SU-DHL-6 (cell line): Measurements from ENCODE around the gene ARPC5.

Source experiments
- H2AFZ ChIP-seq: fragments of 200-600 bp; sonication (generic); 2 replicates; pipeline ENCODE4 v1.6.1; 2014; ENCODE audit warnings: low read depth, mild to moderate bottlenecking, moderate library complexity, mixed read lengths, antibody characterized with exemption, low read length; ENCODE audit not compliant: severe bottlenecking
- H3F3A ChIP-seq: fragments of 200-600 bp; shearing (Covaris generic); 2 replicates; pipeline ENCODE4 v1.6.0; 2016; ENCODE audit warnings: antibody characterized with exemption, mild to moderate bottlenecking; ENCODE audit not compliant: insufficient read depth
- H3K27ac ChIP-seq: fragments of 200-600 bp; sonication (generic); 2 replicates; pipeline ENCODE4 v1.5.1; 2016; ENCODE audit warnings: low read depth, mild to moderate bottlenecking, low read length, moderate library complexity, mixed read lengths
- H3K27me3 ChIP-seq: fragments of 200-600 bp; sonication (generic), shearing (Covaris generic); 2 replicates; pipeline ENCODE4 v1.6.0; 2014; ENCODE audit warnings: mild to moderate bottlenecking, low read length
- H3K36me3 ChIP-seq: fragments of 200-600 bp; sonication (generic); 2 replicates; pipeline ENCODE4 v1.6.1; 2014; ENCODE audit warnings: mild to moderate bottlenecking, low read length, mixed read lengths
- H3K4me2 ChIP-seq: fragments of 300-600, 200-600 bp; shearing (Covaris generic), sonication (generic); 2 replicates; pipeline ENCODE4 v1.6.0; 2014; ENCODE audit warnings: low read length, low read depth, mild to moderate bottlenecking; ENCODE audit not compliant: poor library complexity, severe bottlenecking
- H3K4me3 ChIP-seq: fragments of 200-600 bp; sonication (generic); 2 replicates; pipeline ENCODE4 v1.5.1; 2014; ENCODE audit warnings: antibody characterized with exemption, low read length, mild to moderate bottlenecking, mixed read lengths; ENCODE audit not compliant: insufficient read depth, poor library complexity, severe bottlenecking
- H3K79me2 ChIP-seq: fragments of 200-600 bp; sonication (generic); 2 replicates; pipeline ENCODE4 v1.6.1; 2014; ENCODE audit warnings: mild to moderate bottlenecking, low read length, moderate library complexity; ENCODE audit not compliant: insufficient read depth
- H3K9ac ChIP-seq: fragments of 200-600 bp; sonication (generic); 2 replicates; pipeline ENCODE4 v1.7.0; 2014; ENCODE audit warnings: mild to moderate bottlenecking, low read length
- H3K9me2 ChIP-seq: fragments of 200-600 bp; sonication (generic); replicated peaks from 2 replicates; pipeline ENCODE4 v1.6.1; 2014; ENCODE audit warnings: low read length; ENCODE audit not compliant: insufficient read depth
- H3K9me3 ChIP-seq: fragments of 200-600 bp; sonication (generic); 2 replicates; pipeline ENCODE4 v1.6.1; 2014; ENCODE audit warnings: low read length, mixed read lengths; ENCODE audit not compliant: insufficient read depth
- H4K20me1 ChIP-seq: fragments of 200-600 bp; sonication (generic); 2 replicates; pipeline ENCODE4 v1.6.1; 2014; ENCODE audit warnings: low read depth, mild to moderate bottlenecking, antibody characterized with exemption, low read length, moderate library complexity, mixed read lengths
- CTCF ChIP-seq: fragments of 200-600 bp; sonication (generic); IDR thresholded peaks from one replicate; pipeline ENCODE4 v1.5.1; 2017; ENCODE audit warnings: antibody characterized with exemption, mild to moderate bottlenecking, low read length, moderate library complexity; ENCODE audit not compliant: insufficient read depth, poor library complexity, severe bottlenecking
- EZH2phosphoT487 ChIP-seq: fragments of 200-600 bp; sonication (generic), shearing (Covaris generic); conservative IDR thresholded peaks from 2 replicates; pipeline ENCODE4 v1.6.1; 2018; ENCODE audit warnings: mild to moderate bottlenecking, antibody characterized with exemption, low read length, moderate library complexity, mixed read lengths

Gene ARPC5

GRCh38 chr1:183645531-183645930 is 9.9 kb upstream of the ARPC5 start:
- Histone ChIP-seq H2AFZ (no peak overlapping the region), H3K27me3 (no peaks in the 10 kb centered on the region), H3K36me3 (no peaks in the 10 kb centered on the region), H4K20me1 (no peaks in the 10 kb centered on the region), H3K4me2 (no peak overlapping the region), H3K27ac (no peak overlapping the region), H3K9me3 (no peaks in the 10 kb centered on the region), H3K79me2 (no peaks in the 10 kb centered on the region), H3K9me2 (no peaks in the 10 kb centered on the region), H3F3A (no peaks in the 10 kb centered on the region), H3K9ac (no peak overlapping the region), H3K4me3 (no peak overlapping the region)
- no peak for TF ChIP-seq CTCF
- no peak for TF ChIP-seq EZH2phosphoT487

GRCh38 chr1:183642166-183642565 is 6.6 kb upstream of the ARPC5 start:
- no peaks in the 10 kb centered on the region for H3K9me2 ChIP-seq
- no peaks in the 10 kb centered on the region for H3K27me3 ChIP-seq
- no peaks in the 10 kb centered on the region; the same call in 1 of the 2 replicates for H3F3A ChIP-seq
- H3K4me2 ChIP-seq: no peak overlapping the region
- no peak overlapping the region for H3K27ac ChIP-seq
- no peaks in the 10 kb centered on the region for H3K36me3 ChIP-seq
- H4K20me1 ChIP-seq: no peaks in the 10 kb centered on the region
- no peak overlapping the region for H3K4me3 ChIP-seq
- TF ChIP-seq EZH2phosphoT487 (no peak), CTCF (no peak)
- no peaks in the 10 kb centered on the region for H3K9me3 ChIP-seq
- no peaks in the 10 kb centered on the region for H3K79me2 ChIP-seq
- no peak overlapping the region for H2AFZ ChIP-seq
- H3K9ac ChIP-seq: no peak overlapping the region

GRCh38 chr1:183640193-183640592 is 4.6 kb upstream of the ARPC5 start:
- H3F3A ChIP-seq: no peaks in the 10 kb centered on the region; the same call in 1 of the 2 replicates
- no peaks in the 10 kb centered on the region for H3K9me2 ChIP-seq
- no peak overlapping the region for H3K27ac ChIP-seq
- H3K4me3 ChIP-seq: no peak overlapping the region
- H3K27me3 ChIP-seq: no peaks in the 10 kb centered on the region
- no peak overlapping the region for H2AFZ ChIP-seq
- no peak overlapping the region for H3K9ac ChIP-seq
- H3K4me2 ChIP-seq: no peak overlapping the region
- no peaks in the 10 kb centered on the region for H4K20me1 ChIP-seq
- H3K9me3 ChIP-seq: no peaks in the 10 kb centered on the region
- peaks cover 3% of the 10 kb centered on the region for H3K79me2 ChIP-seq
- H3K36me3 ChIP-seq: no peaks in the 10 kb centered on the region
- TF ChIP-seq CTCF (no peak), EZH2phosphoT487 (no peak)
